OCI-LY7 (cell line): ENCODE measurements around the gene PHETA1.

Experiments
- EZH2phosphoT487 ChIP-seq: fragments of 200-600 bp; sonication (generic); IDR thresholded peaks from 2 replicates; pipeline ENCODE4 v1.6.1; 2018; ENCODE audit warnings: low read depth, borderline replicate concordance, mild to moderate bottlenecking, mixed run types, antibody characterized with exemption, low read length, moderate library complexity, mixed read lengths
- TF ChIP-seq, protein P1 (sequence below): fragments of 200-600 bp; sonication (generic); conservative IDR thresholded peaks from 2 replicates; pipeline ENCODE4 v1.5.1; 2014; ENCODE audit warnings: mild to moderate bottlenecking, antibody characterized with exemption, low read length, moderate library complexity, mixed read lengths

DNA sequence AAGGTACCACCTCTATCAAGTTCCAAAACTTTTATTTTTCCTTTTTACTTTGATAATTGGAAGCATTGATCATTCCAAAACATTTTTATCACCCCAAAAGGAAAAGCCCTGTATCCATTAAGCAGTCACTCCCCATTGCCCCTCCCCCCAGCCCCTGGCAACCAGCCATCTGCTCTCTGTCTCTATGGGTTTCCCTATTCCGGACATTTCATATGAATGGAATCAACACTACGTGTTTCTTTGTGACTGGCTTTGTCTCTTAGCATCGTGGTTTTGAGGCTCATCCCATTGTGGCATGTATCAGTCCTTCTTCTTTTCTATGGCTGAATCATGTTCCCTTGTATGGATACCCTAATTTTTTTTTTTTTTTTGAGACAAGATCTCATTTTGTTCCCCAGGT, 18.0 kb upstream of the PHETA1 start:
- no peak for TF ChIP-seq EZH2phosphoT487
- TF ChIP-seq, protein P1, sequence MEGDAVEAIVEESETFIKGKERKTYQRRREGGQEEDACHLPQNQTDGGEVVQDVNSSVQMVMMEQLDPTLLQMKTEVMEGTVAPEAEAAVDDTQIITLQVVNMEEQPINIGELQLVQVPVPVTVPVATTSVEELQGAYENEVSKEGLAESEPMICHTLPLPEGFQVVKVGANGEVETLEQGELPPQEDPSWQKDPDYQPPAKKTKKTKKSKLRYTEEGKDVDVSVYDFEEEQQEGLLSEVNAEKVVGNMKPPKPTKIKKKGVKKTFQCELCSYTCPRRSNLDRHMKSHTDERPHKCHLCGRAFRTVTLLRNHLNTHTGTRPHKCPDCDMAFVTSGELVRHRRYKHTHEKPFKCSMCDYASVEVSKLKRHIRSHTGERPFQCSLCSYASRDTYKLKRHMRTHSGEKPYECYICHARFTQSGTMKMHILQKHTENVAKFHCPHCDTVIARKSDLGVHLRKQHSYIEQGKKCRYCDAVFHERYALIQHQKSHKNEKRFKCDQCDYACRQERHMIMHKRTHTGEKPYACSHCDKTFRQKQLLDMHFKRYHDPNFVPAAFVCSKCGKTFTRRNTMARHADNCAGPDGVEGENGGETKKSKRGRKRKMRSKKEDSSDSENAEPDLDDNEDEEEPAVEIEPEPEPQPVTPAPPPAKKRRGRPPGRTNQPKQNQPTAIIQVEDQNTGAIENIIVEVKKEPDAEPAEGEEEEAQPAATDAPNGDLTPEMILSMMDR, result no peak
